ENCODE results near the gene C16orf82. TPM values are rescaled to one million over a fixed set of nuclear protein-coding genes. Genes with fewer than 3 reads are reported as not detected.

C16orf82 gene
- total RNA-seq, 1 donor from 2014 or later, result not detected

- Histone ChIP-seq H3K4me3 (ENCODE audit: low read depth, low read length) (no peak overlapping the region), H3K27me3 (ENCODE audit: control insufficient read depth, insufficient read depth, low read length) (no peaks in the 10 kb centered on the region), H3K36me3 (ENCODE audit: control insufficient read depth, insufficient read depth, low read length) (no peaks in the 10 kb centered on the region)
- no peak for TF ChIP-seq CTCF (IDR thresholded peaks at IDR 0.05; ENCODE audit: insufficient read depth, low read length, severe bottlenecking)
- FAIRE-seq (no peak), DNase-seq (ENCODE audit: low read depth) (peak; percentile 5)
Measured at GRCh38 chr16:27048316-27048715, 18.4 kb upstream of the C16orf82 start.

- Histone ChIP-seq H3K4me3 (ENCODE audit: low read depth, low read length) (no peak overlapping the region), H3K27me3 (ENCODE audit: control insufficient read depth, insufficient read depth, low read length) (no peaks in the 10 kb centered on the region), H3K36me3 (ENCODE audit: control insufficient read depth, insufficient read depth, low read length) (no peaks in the 10 kb centered on the region)
- no peak for TF ChIP-seq CTCF (IDR thresholded peaks at IDR 0.05; ENCODE audit: insufficient read depth, low read length, severe bottlenecking)
- DNase-seq (ENCODE audit: low read depth) (no peak), FAIRE-seq (no peak)
Measured at GRCh38 chr16:27049117-27049516, 17.6 kb upstream of the C16orf82 start.

- TF ChIP-seq CTCF (IDR thresholded peaks at IDR 0.05; ENCODE audit: insufficient read depth, low read length, severe bottlenecking), result no peak
- Histone ChIP-seq H3K36me3 (ENCODE audit: control insufficient read depth, insufficient read depth, low read length) (no peaks in the 10 kb centered on the region), H3K27me3 (ENCODE audit: control insufficient read depth, insufficient read depth, low read length) (no peaks in the 10 kb centered on the region), H3K4me3 (ENCODE audit: low read depth, low read length) (no peak overlapping the region)
- FAIRE-seq (no peak), DNase-seq (ENCODE audit: low read depth) (no peak)
Measured at GRCh38 chr16:27052007-27052406, 14.7 kb upstream of the C16orf82 start.

- FAIRE-seq (no peak), DNase-seq (ENCODE audit: low read depth) (no peak)
- Histone ChIP-seq H3K4me3 (ENCODE audit: low read depth, low read length) (no peak overlapping the region), H3K27me3 (ENCODE audit: control insufficient read depth, insufficient read depth, low read length) (no peaks in the 10 kb centered on the region), H3K36me3 (ENCODE audit: control insufficient read depth, insufficient read depth, low read length) (no peaks in the 10 kb centered on the region)
- no peak for TF ChIP-seq CTCF (IDR thresholded peaks at IDR 0.05; ENCODE audit: insufficient read depth, low read length, severe bottlenecking)
Measured at GRCh38 chr16:27053996-27054395, 12.7 kb upstream of the C16orf82 start.

GRCh38 chr16:27058299-27058698, 8.4 kb upstream of the C16orf82 start:
- no peak for TF ChIP-seq CTCF (IDR thresholded peaks at IDR 0.05; ENCODE audit: insufficient read depth, low read length, severe bottlenecking)
- no peak for FAIRE-seq
- DNase-seq (ENCODE audit: low read depth), result no peak
- Histone ChIP-seq H3K36me3 (ENCODE audit: control insufficient read depth, insufficient read depth, low read length) (no peaks in the 10 kb centered on the region), H3K27me3 (ENCODE audit: control insufficient read depth, insufficient read depth, low read length) (no peaks in the 10 kb centered on the region), H3K4me3 (ENCODE audit: low read depth, low read length) (no peak overlapping the region)

- FAIRE-seq (no peak), DNase-seq (ENCODE audit: low read depth) (no peak)
- TF ChIP-seq CTCF (IDR thresholded peaks at IDR 0.05; ENCODE audit: insufficient read depth, low read length, severe bottlenecking), result no peak
- Histone ChIP-seq H3K4me3 (ENCODE audit: low read depth, low read length) (no peak overlapping the region), H3K36me3 (ENCODE audit: control insufficient read depth, insufficient read depth, low read length) (no peaks in the 10 kb centered on the region), H3K27me3 (ENCODE audit: control insufficient read depth, insufficient read depth, low read length) (no peaks in the 10 kb centered on the region)
Measured at GRCh38 chr16:27070776-27071175, 4.0 kb downstream of the C16orf82 start.

Measured in bronchial epithelial cell (primary cell).